Amygdala (tissue), 56 donors: Measurements from ENCODE around the gene SCGB1D1.
"Not testable (repeated sequence)": the region's sequence is repeated elsewhere in the genome, so short reads cannot be mapped to it uniquely, and the experiment has no call there.

Experiments
- DNase-seq, 56 donors: peaks; one replicate each; lab custom pipeline; 2025; lab: John Stamatoyannopoulos, UW

Gene SCGB1D1

DNA sequence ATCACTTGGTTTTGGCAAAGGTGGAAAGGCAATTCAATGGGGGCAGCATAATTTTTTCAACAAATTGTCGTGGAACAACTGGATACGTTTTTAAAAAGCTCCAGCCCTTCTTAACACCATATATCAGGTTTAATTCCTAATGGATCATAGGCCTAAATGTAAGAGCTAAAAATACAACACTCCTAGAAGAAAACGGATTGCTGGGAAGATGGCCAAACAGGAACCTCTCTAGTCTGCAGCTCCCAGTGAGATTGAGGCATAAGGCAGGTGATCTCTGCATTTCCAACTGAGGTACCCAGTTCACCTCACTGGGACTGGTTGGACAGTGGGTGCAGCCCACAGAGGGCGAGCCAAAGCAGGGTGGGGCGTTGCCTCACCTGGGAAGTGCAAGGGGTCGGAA is 32.4 kb upstream of the SCGB1D1 start:
- no peak for DNase-seq

DNA sequence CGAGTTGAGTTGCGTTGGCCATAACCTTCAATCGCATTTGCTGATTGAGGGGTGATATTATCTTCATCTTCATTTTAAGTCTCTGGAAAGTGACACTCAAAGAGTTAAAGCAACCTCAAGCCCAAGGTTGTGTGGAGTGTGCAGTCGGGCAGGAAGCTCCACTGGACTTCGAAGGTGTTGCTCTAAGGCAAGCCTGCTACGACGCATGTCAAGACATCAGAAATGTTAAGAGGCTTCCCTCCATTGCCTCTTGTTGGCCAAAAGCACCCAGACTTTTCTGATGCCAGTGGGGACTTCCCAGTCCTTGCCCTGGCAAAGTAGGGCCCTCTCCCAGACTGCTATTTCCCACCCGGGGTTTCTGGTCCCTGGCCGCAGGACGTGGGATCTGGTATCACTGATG is 23.6 kb upstream of the SCGB1D1 start:
- DNase-seq: no peak

DNA sequence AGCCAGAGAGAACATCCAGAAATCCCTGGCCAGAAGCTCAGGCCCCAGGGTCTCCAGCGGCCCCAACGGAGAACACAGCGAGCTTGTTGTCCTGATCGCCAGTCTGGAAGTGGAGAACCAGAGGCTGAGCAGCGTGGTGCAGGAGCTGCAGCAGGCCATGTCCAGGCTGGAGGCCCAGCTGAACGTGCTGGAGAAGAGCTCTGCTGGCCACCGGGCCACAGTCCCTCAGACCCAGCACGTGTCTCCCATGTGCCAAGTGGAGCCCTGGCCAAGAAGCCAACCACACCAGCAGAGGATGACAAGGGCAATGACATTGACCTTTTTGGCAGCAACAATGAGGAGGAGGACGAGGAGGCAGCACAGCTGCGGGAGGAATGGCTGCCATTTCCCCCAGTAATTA is 20.6 kb upstream of the SCGB1D1 start:
- DNase-seq: no peak

GRCh38 chr11:62169935-62170334 is 20.1 kb upstream of the SCGB1D1 start:
- no peak for DNase-seq

GRCh38 chr11:62171261-62171723 is 18.7 kb upstream of the SCGB1D1 start:
- DNase-seq: peak in 51 of 56 donors; percentile 2 to 94 (median 48)

DNA sequence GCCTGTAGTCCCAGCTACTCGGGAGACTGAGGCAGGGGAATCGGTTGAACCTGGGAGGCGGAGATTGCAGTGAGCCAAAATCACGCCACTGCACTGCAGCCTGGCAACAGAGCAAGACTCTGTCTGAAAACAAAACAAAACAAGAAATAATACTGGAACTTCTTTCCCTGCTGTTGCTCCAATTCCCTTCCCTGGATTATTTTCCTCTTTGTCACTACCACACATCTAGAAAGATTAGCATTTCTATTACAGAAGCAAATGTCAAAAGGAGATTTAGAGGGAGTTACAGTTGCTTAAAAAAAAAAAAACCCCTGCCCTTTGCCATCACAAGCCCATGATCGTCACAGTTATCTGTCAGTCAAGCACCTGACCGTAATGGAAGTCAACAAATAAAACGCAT is 17.7 kb upstream of the SCGB1D1 start:
- no peak for DNase-seq

DNA sequence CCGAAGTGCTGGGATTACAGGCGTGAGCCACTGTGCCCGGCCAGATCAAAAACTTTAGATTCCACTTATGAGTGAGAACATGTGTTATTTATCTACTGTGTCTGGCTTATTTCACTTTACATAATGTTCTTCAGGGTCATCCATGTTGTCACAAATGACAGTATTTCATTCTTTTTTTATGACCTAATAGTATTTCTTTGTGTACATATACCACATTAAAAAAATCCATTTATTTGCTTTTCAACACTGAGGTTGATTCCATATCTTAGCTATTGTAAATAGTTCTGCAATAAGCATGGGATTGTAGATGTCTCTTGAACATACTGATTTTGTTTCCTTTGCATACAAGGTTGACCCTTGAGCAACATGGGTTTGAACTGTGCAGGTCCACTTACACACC is 13.2 kb upstream of the SCGB1D1 start:
- DNase-seq: no peak

DNA sequence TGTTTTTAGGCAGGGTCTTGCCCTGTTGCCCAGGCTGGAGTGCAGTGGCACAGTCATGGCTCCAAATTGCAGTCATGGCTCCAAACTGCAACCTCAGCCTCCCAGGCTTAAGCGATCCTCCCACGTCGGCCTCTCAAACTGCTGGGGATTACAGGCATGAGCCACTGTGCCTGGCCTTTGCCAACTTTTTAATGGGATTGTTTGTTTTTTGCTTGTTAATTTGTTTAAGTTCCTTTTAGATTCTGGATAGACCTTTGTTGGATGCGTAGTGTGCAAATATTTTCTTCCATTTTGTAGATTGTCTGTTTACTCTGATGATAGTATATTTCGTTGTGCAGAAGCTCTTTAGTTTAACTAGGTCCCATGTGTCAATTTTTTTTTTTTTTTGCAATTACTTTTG is 10.0 kb upstream of the SCGB1D1 start:
- DNase-seq: no peak

GRCh38 chr11:62181097-62181496 is 8.9 kb upstream of the SCGB1D1 start:
- no peak for DNase-seq

DNA sequence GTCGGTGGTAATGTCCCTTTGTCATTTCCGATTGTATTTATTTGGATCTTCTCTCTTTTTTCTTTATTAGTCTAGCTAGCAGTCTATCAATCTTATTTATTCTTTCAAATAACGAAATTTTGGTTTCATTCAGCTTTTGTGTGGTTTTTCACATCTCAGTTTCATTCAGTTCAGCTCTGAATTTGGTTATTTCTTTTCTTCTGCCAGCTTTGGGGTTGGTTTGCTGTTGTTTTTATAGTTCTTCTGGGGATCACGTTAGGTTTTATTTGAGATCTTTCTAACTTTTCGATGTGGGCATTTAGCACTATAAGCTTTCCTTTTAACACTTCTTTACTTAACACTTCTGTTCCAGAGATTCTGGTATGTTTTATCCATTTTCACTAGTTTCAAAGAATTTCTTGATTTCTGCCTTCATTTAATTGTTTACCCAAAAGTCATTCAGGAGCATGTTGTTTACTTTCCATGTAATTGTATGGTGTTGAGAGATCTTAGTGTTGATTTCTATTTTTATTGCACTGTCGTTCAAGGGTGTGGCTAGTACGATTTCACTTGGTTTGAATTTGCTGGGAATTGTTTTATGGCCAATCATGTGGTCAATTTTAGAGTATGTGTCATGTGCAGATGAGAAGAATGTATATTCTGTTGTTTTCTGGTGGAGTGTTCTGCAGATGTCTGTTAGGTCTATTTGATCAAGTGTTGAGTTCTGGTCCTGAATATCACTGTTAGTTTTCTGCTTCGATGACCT is 7.7 kb upstream of the SCGB1D1 start:
- no peak for DNase-seq

DNA sequence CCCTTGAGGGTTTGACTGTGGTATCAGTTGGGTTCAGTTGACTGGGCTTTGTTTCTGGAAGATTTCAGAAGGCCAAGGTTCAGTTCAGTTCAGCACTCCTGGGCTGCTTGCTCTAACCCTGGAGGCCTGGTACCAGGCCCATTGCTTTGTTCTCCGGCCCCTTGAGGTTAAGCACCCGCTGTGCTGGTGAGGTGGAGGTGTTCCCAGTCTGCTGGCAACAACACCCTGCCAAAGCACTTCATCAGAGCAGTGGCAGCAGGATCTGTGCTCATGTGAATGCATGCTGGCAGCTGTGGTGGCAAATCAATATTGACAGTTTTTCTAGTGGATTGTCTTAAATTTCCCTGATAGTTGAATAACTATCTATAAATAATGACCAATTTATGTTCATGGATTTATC is 3.8 kb upstream of the SCGB1D1 start:
- no peak for DNase-seq

- DNase-seq: no peak
Observed at GRCh38 chr11:62193952-62194351, 3.9 kb downstream of the SCGB1D1 start.

DNA sequence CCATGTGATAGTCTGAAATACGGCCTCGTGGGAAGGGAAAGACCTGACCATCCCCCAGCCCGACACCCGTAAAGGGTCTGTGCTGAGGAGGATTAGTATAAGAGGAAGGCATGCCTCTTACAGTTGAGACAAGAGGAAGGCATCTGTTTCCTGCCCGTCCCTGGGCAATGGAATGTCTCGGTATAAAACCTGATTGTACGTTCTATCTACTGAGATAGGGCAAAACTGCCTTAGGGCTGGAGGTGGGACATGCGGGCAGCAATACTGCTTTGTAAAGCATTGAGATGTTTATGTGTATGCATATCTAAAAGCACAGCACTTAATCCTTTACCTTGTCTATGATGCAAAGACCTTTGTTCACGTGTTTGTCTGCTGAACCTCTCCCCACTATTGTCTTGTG is 5.0 kb downstream of the SCGB1D1 start:
- DNase-seq: not testable (repeated sequence)

GRCh38 chr11:62195945-62196344 is 5.9 kb downstream of the SCGB1D1 start:
- no peak for DNase-seq

DNA sequence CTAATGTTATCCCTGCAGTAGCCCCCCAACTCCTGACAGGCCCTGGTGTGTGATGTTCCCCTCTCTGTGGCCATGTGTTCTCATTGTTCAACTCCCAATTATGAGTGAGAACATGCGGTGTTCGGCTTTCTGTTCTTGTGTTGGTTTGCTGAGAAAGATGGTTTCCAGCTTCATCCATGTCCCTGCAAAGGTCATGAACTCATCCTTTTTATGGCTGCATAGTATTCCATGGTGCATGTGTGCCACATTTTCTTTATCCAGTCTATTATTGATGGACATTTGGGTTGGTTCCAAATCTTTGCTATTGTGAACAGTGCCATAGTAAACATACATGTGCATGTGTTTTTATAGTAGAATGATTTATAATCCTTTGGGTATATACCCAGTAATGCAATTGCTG is 7.4 kb downstream of the SCGB1D1 start:
- not testable (repeated sequence) for DNase-seq

GRCh38 chr11:62201376-62201775 is 11.4 kb downstream of the SCGB1D1 start:
- peak in 1 of 56 donors; percentile 1 for DNase-seq

DNA sequence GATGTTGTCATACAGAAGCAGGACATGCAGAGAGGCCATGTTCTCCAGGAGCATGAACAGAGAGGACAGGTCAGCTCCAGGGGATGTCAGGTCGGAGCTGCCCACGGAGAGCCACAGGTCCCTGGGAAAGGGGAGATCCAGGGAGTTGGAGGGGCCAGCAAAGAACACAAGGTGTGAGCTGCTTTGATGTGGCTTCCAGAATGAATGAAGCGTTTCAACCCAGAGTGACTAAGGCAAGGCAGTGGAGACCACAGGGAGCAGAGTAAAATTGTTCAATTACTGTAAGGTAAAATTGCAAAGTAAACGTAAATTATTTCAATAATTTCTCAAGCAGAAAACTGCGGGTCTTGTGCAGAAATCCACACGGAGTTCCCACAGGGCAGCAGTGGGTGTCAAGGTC is 12.9 kb downstream of the SCGB1D1 start:
- no peak for DNase-seq

GRCh38 chr11:62204430-62204829 is 14.4 kb downstream of the SCGB1D1 start:
- DNase-seq: no peak

DNA sequence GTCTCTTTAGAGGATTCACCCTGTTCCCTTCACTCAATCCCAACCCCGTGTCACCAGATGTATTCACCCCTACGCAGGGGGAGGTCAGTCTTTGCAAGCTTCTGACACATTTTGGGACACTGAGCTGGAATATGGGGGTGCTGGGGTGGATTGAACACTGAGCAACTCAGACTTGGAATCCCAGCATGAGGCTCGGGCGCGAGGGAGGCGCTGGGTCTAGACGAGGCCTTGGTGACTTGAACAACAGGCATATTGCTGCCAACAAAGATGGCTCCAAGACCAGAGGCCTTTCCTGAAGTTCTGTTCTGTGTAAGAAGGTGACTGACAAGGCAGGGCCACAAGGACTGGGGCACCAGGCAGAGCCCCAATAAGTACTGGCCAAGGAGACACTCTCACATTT is 15.4 kb downstream of the SCGB1D1 start:
- no peak for DNase-seq

- not testable (repeated sequence) for DNase-seq
Observed at GRCh38 chr11:62206276-62207066, 16.5 kb downstream of the SCGB1D1 start.

GRCh38 chr11:62208785-62209144 is 18.7 kb downstream of the SCGB1D1 start:
- no peak for DNase-seq

DNA sequence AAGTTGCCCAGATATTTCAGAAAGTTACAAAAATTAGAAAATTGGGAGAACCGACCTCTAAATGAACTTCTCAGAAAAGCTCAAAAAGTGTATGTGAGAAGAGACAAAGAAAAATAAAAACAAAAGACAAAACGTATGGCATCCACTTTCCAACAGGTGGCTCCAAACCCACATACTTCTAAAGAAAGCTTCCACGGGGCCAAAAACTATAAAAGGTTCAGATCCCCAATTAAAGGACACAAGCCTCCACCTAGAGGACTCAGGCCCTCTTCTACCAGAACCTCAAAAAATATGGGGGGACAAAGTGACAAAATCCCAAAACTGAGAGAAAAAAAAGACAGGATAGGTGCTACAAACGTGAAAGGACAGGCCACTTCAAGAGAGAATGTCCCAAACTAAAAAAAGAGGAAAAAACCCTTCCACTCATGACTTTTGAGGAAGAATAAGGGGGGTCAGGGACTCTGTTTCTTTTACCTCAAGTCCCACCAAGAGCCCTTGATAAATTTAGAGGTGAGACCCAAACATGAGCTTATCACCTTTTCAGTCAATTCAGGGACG is 27.3 kb downstream of the SCGB1D1 start:
- DNase-seq: no peak
